OCI-LY3 (cell line): ENCODE results near the gene CRAT.

Experiments used
- EZH2phosphoT487 ChIP-seq: fragments of 200-600 bp; shearing (Covaris generic); IDR thresholded peaks from 2 replicates; pipeline ENCODE4 v1.6.1; 2018; ENCODE audit warnings: antibody characterized with exemption, mixed run types, low read depth
- TF ChIP-seq, protein P1 (sequence below): fragments of 200-600, 300-600 bp; sonication (generic); IDR thresholded peaks from 2 replicates; pipeline ENCODE4 v1.5.1; 2014; ENCODE audit warnings: antibody characterized with exemption, low read length, low read depth

DNA sequence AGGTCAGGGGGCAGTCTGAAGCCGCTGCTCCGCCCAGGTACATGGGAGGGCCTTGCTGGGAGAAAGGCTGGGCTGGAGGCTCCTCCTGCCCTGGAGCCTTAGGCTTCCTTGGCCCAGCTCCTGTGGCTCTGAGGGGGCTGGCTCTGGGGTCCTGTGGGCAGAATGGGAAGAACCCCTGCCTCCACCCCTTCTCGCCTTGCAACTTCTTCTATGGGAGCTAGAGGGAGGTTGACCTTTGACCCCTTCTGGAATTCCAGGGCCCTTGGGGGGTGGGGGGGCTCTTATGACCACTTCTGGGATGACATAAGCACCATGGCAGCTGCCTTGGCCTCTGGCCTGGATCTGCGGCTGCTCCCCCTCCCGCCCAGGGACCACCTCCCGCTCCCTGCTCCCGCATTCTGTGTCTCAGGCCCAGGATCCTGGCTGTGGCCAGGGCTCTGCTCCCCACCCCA, 35.3 kb upstream of the CRAT start:
- TF ChIP-seq EZH2phosphoT487: no peak
- TF ChIP-seq, protein P1, sequence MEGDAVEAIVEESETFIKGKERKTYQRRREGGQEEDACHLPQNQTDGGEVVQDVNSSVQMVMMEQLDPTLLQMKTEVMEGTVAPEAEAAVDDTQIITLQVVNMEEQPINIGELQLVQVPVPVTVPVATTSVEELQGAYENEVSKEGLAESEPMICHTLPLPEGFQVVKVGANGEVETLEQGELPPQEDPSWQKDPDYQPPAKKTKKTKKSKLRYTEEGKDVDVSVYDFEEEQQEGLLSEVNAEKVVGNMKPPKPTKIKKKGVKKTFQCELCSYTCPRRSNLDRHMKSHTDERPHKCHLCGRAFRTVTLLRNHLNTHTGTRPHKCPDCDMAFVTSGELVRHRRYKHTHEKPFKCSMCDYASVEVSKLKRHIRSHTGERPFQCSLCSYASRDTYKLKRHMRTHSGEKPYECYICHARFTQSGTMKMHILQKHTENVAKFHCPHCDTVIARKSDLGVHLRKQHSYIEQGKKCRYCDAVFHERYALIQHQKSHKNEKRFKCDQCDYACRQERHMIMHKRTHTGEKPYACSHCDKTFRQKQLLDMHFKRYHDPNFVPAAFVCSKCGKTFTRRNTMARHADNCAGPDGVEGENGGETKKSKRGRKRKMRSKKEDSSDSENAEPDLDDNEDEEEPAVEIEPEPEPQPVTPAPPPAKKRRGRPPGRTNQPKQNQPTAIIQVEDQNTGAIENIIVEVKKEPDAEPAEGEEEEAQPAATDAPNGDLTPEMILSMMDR: no peak
